HL-60 (cell line): ENCODE measurements around the gene PAPPA.

ENCODE experiments used
- GABPA ChIP-seq: IDR thresholded peaks from 2 replicates; pipeline ENCODE4 v1.6.1; 2012; ENCODE audit warnings: low read depth
- POLR2AphosphoS5 ChIP-seq: IDR thresholded peaks from 2 replicates; pipeline ENCODE4 v1.6.1; 2012; ENCODE audit warnings: low read depth

- TF ChIP-seq GABPA, result no peak
- no peak for TF ChIP-seq POLR2AphosphoS5
These were observed 4.0 kb downstream of the PAPPA start for GRCh38 chr9:116157436-116158138.
